Limb (tissue), 2 donors: ENCODE results near the gene POU5F1.

Source experiments
- DNase-seq, 2 donors: peaks; one replicate each; pipeline ENCODE4 v3.0.0-alpha.2; 2016; ENCODE audit errors: extremely low spot score in 2 of 2

The POU5F1 gene

GRCh38 chr6:31144296-31144969 is 26.0 kb downstream of the POU5F1 start:
- no peak for DNase-seq

- DNase-seq, result no peak
Observed at GRCh38 chr6:31143148-31143547, 27.3 kb downstream of the POU5F1 start.

GRCh38 chr6:31142361-31142761 is 28.1 kb downstream of the POU5F1 start:
- no peak for DNase-seq

- DNase-seq, result no peak
Observed at GRCh38 chr6:31140643-31141042, 29.8 kb downstream of the POU5F1 start.

- no peak for DNase-seq
Observed at GRCh38 chr6:31139599-31139998, 30.9 kb downstream of the POU5F1 start.

- DNase-seq, result no peak
Observed at GRCh38 chr6:31138982-31139381, 31.5 kb downstream of the POU5F1 start, which contains the start of gene PSORS1C2. Gene PSORS1C2 (minus strand): TSS chr6:31139066. CDS start chr6:31139026, 40 bp downstream.

GRCh38 chr6:31135710-31136109 is 34.8 kb downstream of the POU5F1 start:
- DNase-seq, result no peak

- DNase-seq, result no peak
Observed at GRCh38 chr6:31132806-31133205, 37.7 kb downstream of the POU5F1 start.

- no peak for DNase-seq
Observed at GRCh38 chr6:31131595-31131994, 38.9 kb downstream of the POU5F1 start.

- DNase-seq, result no peak
Observed at GRCh38 chr6:31130751-31131150, 39.7 kb downstream of the POU5F1 start.

- DNase-seq, result no peak
Observed at GRCh38 chr6:31129130-31129529, 41.4 kb downstream of the POU5F1 start.

- peak in 1 of 2 donors; percentile 69 for DNase-seq
Observed at GRCh38 chr6:31128093-31128676, 42.3 kb downstream of the POU5F1 start.

- DNase-seq, result no peak
Observed at GRCh38 chr6:31126396-31127175, 43.9 kb downstream of the POU5F1 start.

- no peak for DNase-seq
Observed at GRCh38 chr6:31125586-31126363, 44.7 kb downstream of the POU5F1 start.

GRCh38 chr6:31125162-31125561 is 45.3 kb downstream of the POU5F1 start:
- DNase-seq, result no peak

GRCh38 chr6:31122791-31123706 is 47.4 kb downstream of the POU5F1 start:
- peak in 1 of 2 donors; percentile 22 for DNase-seq

GRCh38 chr6:31121131-31121790 is 49.2 kb downstream of the POU5F1 start:
- DNase-seq, result no peak

- no peak for DNase-seq
Observed at GRCh38 chr6:31120151-31120915, 50.1 kb downstream of the POU5F1 start, which contains the start of gene CDSN. Gene CDSN (minus strand): TSS chr6:31120446. CDS start chr6:31120419, 27 bp downstream.

GRCh38 chr6:31118178-31118577 is 52.3 kb downstream of the POU5F1 start:
- DNase-seq, result no peak
